HEK293T (cell line): ENCODE data around the gene NME4.

Source experiments
- CTCF ChIA-PET: fragments of 350-600 bp; formaldehyde crosslinking; extraction: SDS; loops from one replicate; lab custom pipeline; 2021; ENCODE audit warnings: antibody characterized with exemption, inconsistent platforms; lab: Yijun Ruan, JAX
- POLR2A ChIA-PET: fragments of 350-600 bp; formaldehyde crosslinking; extraction: SDS; loops from one replicate; lab custom pipeline; 2020; ENCODE audit warnings: antibody characterized with exemption, inconsistent platforms; lab: Yijun Ruan, JAX
- DNase-seq: peaks from one replicate; pipeline ENCODE4 v3.0.0; 2012; ENCODE audit warnings: mixed read lengths; ENCODE audit errors: extremely low spot score
- ARNT ChIP-seq: fragments of 450-650 bp; IDR thresholded peaks from 2 replicates; pipeline ENCODE4 v1.6.1; 2017; ENCODE audit warnings: mild to moderate bottlenecking
- BHLHE40 ChIP-seq: fragments of 450-650 bp; IDR thresholded peaks from 2 replicates; pipeline ENCODE4 v1.6.1; 2016; ENCODE audit warnings: mild to moderate bottlenecking, moderate library complexity, borderline replicate concordance
- CTBP1 ChIP-seq: fragments of 450-650 bp; IDR thresholded peaks from 2 replicates; pipeline ENCODE4 v1.6.1; 2016; ENCODE audit warnings: borderline replicate concordance
- FOXA1 ChIP-seq: fragments of 450-650 bp; IDR thresholded peaks from 2 replicates; pipeline ENCODE4 v1.6.1; 2016; ENCODE audit warnings: mild to moderate bottlenecking
- FOXK2 ChIP-seq: fragments of 450-650 bp; IDR thresholded peaks from 2 replicates; pipeline ENCODE4 v1.6.1; 2016; ENCODE audit warnings: mild to moderate bottlenecking
- FOXM1 ChIP-seq: fragments of 450-650 bp; IDR thresholded peaks from 2 replicates; pipeline ENCODE4 v1.6.1; 2017; ENCODE audit warnings: mild to moderate bottlenecking, borderline replicate concordance
- HDGF ChIP-seq: fragments of 450-650 bp; IDR thresholded peaks from 2 replicates; pipeline ENCODE4 v1.6.1; 2017; ENCODE audit warnings: antibody characterized with exemption, borderline replicate concordance
- L3MBTL2 ChIP-seq: fragments of 450-650 bp; conservative IDR thresholded peaks from 2 replicates; pipeline ENCODE4 v1.6.1; 2016; ENCODE audit warnings: mild to moderate bottlenecking
- LEF1 ChIP-seq: fragments of 450-650 bp; IDR thresholded peaks from 2 replicates; pipeline ENCODE4 v1.6.1; 2017; ENCODE audit warnings: mild to moderate bottlenecking, borderline replicate concordance
- SP1 ChIP-seq: fragments of 450-650 bp; IDR thresholded peaks from 2 replicates; pipeline ENCODE4 v1.6.1; 2017
- SUZ12 ChIP-seq: fragments of 450-650 bp; IDR thresholded peaks from 2 replicates; pipeline ENCODE4 v1.6.1; 2016; ENCODE audit warnings: mild to moderate bottlenecking
- TARDBP ChIP-seq: fragments of 450-650 bp; IDR thresholded peaks from 2 replicates; pipeline ENCODE4 v1.6.1; 2016
- ZNF384 ChIP-seq: fragments of 450-650 bp; IDR thresholded peaks from 2 replicates; pipeline ENCODE4 v1.6.1; 2016
- TF ChIP-seq, protein P1 (sequence below): fragments of 450-650 bp; IDR thresholded peaks from 2 replicates; pipeline ENCODE4 v1.6.1; 2016

Gene NME4

DNA sequence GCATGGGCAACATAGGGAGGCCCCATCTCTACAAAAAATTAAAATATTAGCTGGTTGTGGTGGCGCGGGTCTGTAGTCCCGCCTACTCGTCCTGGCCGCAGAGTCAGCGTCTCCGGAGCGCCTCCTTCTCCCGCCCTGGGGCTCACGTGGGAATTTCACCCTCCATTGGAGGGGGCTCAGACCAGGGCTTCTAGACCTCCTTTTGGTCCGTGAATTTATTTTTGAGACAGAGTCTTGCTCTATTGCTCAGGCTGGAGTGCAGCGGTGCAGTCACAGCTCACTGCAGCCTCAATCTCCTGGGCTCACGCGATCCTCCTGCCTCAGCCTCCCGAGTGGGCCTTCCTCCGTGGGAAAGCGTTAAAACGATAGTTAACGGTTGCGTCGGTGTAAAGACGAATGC lies 394 bp upstream of the NME4 start:
- ChIA-PET CTCF (no interaction called here), POLR2A (interaction anchor here (1.0 kb wide), 1 partner anchor 30 kb away, joined by 3 read pairs; no protein-coding TSS in a partner anchor)
- DNase-seq, result peak; percentile 60
- peak; percentile 78 for TF ChIP-seq L3MBTL2
- TF ChIP-seq FOXM1, result no peak
- TF ChIP-seq TARDBP, result peak; percentile 85

GRCh38 chr16:397736-398332 lies 835 bp downstream of the NME4 start:
- peak; percentile 49 for DNase-seq
- CTCF ChIA-PET, result no interaction called here
- POLR2A ChIA-PET, result interaction anchor here (0.9 to 1.4 kb wide), 2 partner anchors 9 to 26 kb away, joined by 4 to 5 read pairs; no protein-coding TSS in a partner anchor
- TF ChIP-seq, protein P1, sequence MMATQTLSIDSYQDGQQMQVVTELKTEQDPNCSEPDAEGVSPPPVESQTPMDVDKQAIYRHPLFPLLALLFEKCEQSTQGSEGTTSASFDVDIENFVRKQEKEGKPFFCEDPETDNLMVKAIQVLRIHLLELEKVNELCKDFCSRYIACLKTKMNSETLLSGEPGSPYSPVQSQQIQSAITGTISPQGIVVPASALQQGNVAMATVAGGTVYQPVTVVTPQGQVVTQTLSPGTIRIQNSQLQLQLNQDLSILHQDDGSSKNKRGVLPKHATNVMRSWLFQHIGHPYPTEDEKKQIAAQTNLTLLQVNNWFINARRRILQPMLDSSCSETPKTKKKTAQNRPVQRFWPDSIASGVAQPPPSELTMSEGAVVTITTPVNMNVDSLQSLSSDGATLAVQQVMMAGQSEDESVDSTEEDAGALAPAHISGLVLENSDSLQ, result no peak
- TF ChIP-seq L3MBTL2, result no peak
- TF ChIP-seq BHLHE40, result no peak
- TF ChIP-seq HDGF, result no peak
- TF ChIP-seq LEF1, result no peak

DNA sequence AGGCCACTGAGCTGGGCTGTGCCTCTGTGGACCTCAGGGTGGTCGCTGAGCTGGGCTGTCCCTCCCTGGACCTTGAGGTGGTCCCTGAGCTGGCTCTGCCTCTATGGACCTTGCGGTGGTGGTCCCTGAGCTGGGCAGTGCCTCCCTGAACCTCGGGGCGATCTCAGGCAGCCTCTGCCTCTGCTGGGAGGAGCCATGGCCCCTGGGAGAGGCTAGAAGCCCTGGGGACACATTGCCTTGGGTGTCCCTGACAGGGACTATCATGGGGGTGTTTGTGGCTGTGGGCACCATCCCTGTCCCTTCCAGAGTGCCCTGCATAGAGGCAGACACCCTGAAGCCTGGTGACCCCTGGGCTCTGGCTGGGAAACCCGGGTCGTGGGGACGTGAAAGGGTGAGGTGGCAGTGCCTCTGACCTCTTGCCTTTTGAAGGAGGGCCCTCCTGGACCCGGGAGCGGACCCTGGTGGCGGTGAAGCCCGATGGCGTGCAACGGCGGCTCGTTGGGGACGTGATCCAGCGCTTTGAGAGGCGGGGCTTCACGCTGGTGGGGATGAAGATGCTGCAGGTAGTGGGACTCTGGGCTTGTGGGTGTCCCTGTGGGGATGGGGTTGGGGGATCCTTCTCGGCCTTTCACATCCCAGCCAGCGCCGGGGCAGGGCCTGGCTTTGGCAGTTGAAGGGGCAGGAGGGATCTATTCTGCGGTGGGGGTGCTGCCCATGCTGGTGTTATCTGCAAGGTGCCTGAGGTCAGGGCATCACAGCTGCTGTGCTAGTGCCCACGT lies 1.8 kb downstream of the NME4 start:
- POLR2A ChIA-PET, result interaction anchor here (0.9 to 1.4 kb wide), 2 partner anchors 10 to 25 kb away, joined by 4 to 5 read pairs; no protein-coding TSS in a partner anchor
- DNase-seq, result no peak

DNA sequence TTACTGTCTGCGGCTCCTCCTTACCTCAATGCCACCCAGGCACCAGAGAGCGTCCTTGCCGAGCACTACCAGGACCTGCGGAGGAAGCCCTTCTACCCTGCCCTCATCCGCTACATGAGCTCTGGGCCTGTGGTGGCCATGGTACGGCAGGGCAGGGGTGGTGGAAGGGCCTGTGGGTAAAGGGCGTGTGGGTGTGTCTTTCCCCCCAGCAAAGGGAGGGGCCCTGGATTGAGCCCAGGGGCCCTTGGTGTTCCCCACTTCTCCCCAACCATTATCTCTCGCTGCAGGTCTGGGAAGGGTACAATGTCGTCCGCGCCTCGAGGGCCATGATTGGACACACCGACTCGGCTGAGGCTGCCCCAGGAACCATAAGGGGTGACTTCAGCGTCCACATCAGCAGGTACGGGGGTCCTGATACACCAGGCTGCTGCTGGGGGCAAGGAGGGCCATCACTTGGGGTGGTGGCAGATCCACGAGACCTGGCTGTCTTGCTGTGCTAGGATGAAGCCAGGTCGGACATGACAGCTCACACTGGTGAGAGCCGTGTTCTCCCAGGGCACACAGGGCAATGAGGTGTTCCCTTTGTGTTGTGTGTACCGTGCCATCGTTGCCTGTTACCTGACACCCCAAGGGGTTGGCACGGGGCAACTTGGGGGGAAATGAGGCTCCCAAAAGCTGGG lies 2.5 kb downstream of the NME4 start:
- POLR2A ChIA-PET, result interaction anchor here (1.1 kb wide), 1 partner anchor 18 kb away, joined by 4 read pairs; the partner anchor contains the start of gene PGAP6
- CTCF ChIA-PET, result no interaction called here
- DNase-seq, result no peak
- TF ChIP-seq LEF1, result no peak
- no peak for TF ChIP-seq SP1
- no peak; the same call in 1 of the 2 replicates for TF ChIP-seq HDGF
- TF ChIP-seq CTBP1, result no peak
- TF ChIP-seq ARNT, result no peak
- TF ChIP-seq TARDBP, result no peak
- no peak for TF ChIP-seq ZNF384
- TF ChIP-seq FOXK2, result no peak
- TF ChIP-seq, protein P1, result no peak
- TF ChIP-seq FOXM1, result no peak
- no peak for TF ChIP-seq L3MBTL2
- TF ChIP-seq SUZ12, result no peak
- no peak for TF ChIP-seq BHLHE40
- TF ChIP-seq FOXA1, result no peak

More for the DNA sequence above, 1.8 kb downstream of the NME4 start:
- TF ChIP-seq FOXM1, result no peak
- CTCF ChIA-PET, result no interaction called here

- TF ChIP-seq L3MBTL2 (no peak), HDGF (no peak), ZNF384 (no peak), SUZ12 (no peak)
- TF ChIP-seq, protein P1, result no peak
- POLR2A ChIA-PET, result interaction anchor here (0.8 to 1.1 kb wide), 2 partner anchors 18 to 29 kb away, joined by 4 read pairs; partner anchors contain the start of genes MRPL28 and PGAP6
- CTCF ChIA-PET, result no interaction called here
- DNase-seq, result no peak
Measured at GRCh38 chr16:400061-400591, 3.1 kb downstream of the NME4 start.

DNA sequence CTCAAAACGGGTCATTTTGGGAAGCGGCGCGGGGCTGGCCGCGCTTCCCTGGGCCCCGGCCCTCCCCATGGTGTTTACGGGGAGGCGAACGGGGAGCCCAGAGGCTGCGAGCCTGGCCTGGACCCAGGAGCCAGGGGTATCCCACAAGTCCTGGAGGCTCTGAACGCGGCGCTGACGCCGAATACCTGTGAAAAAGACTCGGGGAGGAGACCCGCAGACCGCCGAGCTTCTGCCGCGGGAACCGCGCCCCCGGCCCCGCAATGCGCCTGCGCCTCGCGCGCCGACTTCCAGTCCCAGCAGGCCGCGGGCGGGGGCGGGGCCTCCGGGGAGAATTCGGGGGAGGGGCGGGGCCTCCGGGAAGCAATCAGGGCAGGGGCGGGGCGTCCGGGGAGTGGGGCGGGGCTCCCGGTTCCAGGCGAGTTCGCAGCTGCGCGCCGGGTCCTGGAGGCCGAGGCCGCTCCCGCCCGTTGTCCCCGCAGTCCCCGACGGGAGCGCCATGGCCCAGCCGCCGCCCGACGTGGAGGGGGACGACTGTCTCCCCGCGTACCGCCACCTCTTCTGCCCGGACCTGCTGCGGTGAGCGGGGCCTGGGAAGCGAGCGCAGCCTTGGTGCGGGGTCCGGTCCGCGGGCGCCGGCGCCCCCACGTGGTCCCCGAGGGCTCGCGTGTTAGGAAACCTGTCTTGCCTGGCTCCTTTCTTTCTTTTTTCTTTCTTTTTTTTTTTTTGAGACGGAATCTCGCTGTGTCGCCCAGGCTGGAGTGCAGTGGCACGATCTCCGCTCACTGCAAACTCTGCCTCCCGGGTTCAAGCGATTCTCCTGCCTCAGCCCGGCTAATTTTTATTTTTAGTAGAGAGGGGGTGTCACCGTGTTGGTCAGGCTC lies 4.7 kb downstream of the NME4 start, which contains the start of gene DECR2:
DECR2 (plus strand) TSS at position 418 of the 881 bp plus-strand sequence; CDS start at position 497, 79 bp downstream.
- TF ChIP-seq L3MBTL2, result peak; percentile 76
- no peak for TF ChIP-seq BHLHE40
- peak; percentile 90 for TF ChIP-seq ZNF384
- DNase-seq, result peak; percentile 97
- ChIA-PET CTCF (no interaction called here), POLR2A (interaction anchor here (0.8 to 1.6 kb wide), 6 partner anchors 10 to 98 kb away, joined by 3 to 10 read pairs (median 4); partner anchors contain the start of genes MRPL28 and RAB11FIP3)
